ENCODE results near the gene CCDC17. TPM values are rescaled to one million over a fixed set of nuclear protein-coding genes. Genes with fewer than 3 reads are reported as not detected.

The CCDC17 gene
- total and polyA plus RNA-seq, 4 experiments from 2014 or later: 0.25 to 8.3 (median 7.6) TPM; not detected in 1

Other genes starting within 250 kb of the CCDC17 start
- 1 to 10 TPM; 7.5 to 7.7 TPM for gene TESK2, start 132.9 kb downstream of the CCDC17 start, total RNA-seq
- gene TESK2, start 132.9 kb downstream of the CCDC17 start, polyA plus RNA-seq: 1 to 10 TPM; 4.5 to 4.9 TPM
- 1 to 10 TPM; 4.0 to 4.2 TPM for gene CCDC163, start 124.0 kb downstream of the CCDC17 start, total RNA-seq
- gene CCDC163, start 124.0 kb downstream of the CCDC17 start, polyA plus RNA-seq: 1 to 10 TPM; 4.3 to 4.6 TPM
- 1 to 10 TPM; 6.2 to 6.5 TPM for gene MMACHC, start 123.8 kb downstream of the CCDC17 start, total RNA-seq
- gene MMACHC, start 123.8 kb downstream of the CCDC17 start, polyA plus RNA-seq: 1 to 10 TPM in 1 of 2 donors, not detected in 1; 1.5 TPM
- gene PRDX1, start 102.2 kb downstream of the CCDC17 start, total RNA-seq: 100 to 1,000 TPM; 130 to 145 TPM
- gene PRDX1, start 102.2 kb downstream of the CCDC17 start, polyA plus RNA-seq: 100 to 1,000 TPM; 249 to 288 TPM
- 10 to 100 TPM; 84.3 to 89.8 TPM for gene AKR1A1, start 73.2 kb downstream of the CCDC17 start, total RNA-seq
- 100 to 1,000 TPM in 1 of 2 donors, 10 to 100 TPM in 1; 94.6 to 124 TPM for gene AKR1A1, start 73.2 kb downstream of the CCDC17 start, polyA plus RNA-seq
- 10 to 100 TPM; 93.7 to 93.9 TPM for gene NASP, start 40.0 kb downstream of the CCDC17 start, total RNA-seq
- 10 to 100 TPM; 57.1 to 87.1 TPM for gene NASP, start 40.0 kb downstream of the CCDC17 start, polyA plus RNA-seq
- gene GPBP1L1, start 62.5 kb upstream of the CCDC17 start, total RNA-seq: 100 to 1,000 TPM; 175 to 187 TPM
- 100 to 1,000 TPM in 1 of 2 donors, 10 to 100 TPM in 1; 88.8 to 147 TPM for gene GPBP1L1, start 62.5 kb upstream of the CCDC17 start, polyA plus RNA-seq
- 10 to 100 TPM; 26.1 to 26.7 TPM for gene TMEM69, start 64.1 kb upstream of the CCDC17 start, total RNA-seq
- gene TMEM69, start 64.1 kb upstream of the CCDC17 start, polyA plus RNA-seq: 10 to 100 TPM; 36.1 to 42.5 TPM
- gene IPP, start 126.6 kb upstream of the CCDC17 start, total RNA-seq: 10 to 100 TPM; 17.3 to 19.7 TPM
- gene IPP, start 126.6 kb upstream of the CCDC17 start, polyA plus RNA-seq: 10 to 100 TPM in 1 of 2 donors, 1 to 10 TPM in 1; 9.0 to 16.4 TPM
- 1 to 10 TPM; 5.4 to 9.9 TPM for gene MAST2, start 179.6 kb upstream of the CCDC17 start, total RNA-seq
- gene MAST2, start 179.6 kb upstream of the CCDC17 start, polyA plus RNA-seq: 1 to 10 TPM in 1 of 2 donors, under 1 TPM in 1; 0.65 to 3.3 TPM

Data from CD4-positive, alpha-beta memory T cell (primary cell).